ENCODE data around the gene BAG2. TPM values are rescaled to one million over a fixed set of nuclear protein-coding genes. Genes with fewer than 3 reads are reported as not detected.

Gene BAG2
- total and polyA plus RNA-seq, 2 of the 13 experiments (the other 11 are each of a cell fraction or from before 2014, with no cell fraction given), result 5.7 to 15.1 TPM

DNA sequence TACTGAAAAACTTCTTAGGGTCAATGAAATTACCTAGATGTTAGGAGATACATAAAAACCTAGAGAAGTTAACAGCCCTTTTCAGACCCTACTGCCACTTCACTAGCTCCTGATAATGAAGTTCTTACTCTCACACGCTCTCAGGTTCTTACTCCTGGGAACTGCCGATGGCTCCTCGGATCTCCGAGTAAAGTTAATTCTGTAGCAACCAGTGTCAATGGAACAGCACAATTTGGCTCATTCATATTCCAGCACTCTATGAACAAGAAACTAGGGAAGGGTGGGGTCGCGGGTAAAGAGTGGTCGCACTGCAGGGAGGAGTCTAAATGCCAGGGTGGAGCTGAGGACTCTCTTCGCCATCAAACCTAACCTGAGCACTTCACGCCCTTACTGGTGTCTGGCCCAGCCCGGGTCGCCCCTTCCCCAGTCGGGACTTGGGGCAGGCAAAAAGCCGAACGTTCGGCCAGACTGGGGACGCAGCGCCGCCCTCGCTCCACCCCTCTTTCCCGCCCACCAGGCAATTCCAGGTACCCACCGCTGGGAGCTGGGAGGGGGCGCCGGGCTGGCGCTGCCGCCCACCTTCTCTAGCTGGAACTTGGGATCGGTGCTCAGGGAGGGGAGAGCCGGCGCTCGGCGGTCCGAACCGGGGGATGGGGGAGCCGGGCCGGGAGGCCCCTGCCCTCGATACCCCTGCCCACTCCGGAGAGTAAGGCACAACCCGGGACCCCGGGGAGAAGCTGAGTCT, 49.2 kb downstream of the BAG2 start (continued):
- TF ChIP-seq, protein P1, sequence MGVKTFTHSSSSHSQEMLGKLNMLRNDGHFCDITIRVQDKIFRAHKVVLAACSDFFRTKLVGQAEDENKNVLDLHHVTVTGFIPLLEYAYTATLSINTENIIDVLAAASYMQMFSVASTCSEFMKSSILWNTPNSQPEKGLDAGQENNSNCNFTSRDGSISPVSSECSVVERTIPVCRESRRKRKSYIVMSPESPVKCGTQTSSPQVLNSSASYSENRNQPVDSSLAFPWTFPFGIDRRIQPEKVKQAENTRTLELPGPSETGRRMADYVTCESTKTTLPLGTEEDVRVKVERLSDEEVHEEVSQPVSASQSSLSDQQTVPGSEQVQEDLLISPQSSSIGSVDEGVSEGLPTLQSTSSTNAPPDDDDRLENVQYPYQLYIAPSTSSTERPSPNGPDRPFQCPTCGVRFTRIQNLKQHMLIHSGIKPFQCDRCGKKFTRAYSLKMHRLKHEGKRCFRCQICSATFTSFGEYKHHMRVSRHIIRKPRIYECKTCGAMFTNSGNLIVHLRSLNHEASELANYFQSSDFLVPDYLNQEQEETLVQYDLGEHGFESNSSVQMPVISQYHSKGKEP (CRISPR knock-in tag; IDR thresholded peaks at IDR 0.05), result no peak
- no peak; the same call in 1 of the 2 replicates for TF ChIP-seq ZNF446 (CRISPR knock-in tag; IDR thresholded peaks at IDR 0.05)
- no peak for TF ChIP-seq TBL1XR1 (IDR thresholded peaks at IDR 0.05; ENCODE audit: borderline replicate concordance, low read length, partially characterized antibody)
- TF ChIP-seq, protein P2, sequence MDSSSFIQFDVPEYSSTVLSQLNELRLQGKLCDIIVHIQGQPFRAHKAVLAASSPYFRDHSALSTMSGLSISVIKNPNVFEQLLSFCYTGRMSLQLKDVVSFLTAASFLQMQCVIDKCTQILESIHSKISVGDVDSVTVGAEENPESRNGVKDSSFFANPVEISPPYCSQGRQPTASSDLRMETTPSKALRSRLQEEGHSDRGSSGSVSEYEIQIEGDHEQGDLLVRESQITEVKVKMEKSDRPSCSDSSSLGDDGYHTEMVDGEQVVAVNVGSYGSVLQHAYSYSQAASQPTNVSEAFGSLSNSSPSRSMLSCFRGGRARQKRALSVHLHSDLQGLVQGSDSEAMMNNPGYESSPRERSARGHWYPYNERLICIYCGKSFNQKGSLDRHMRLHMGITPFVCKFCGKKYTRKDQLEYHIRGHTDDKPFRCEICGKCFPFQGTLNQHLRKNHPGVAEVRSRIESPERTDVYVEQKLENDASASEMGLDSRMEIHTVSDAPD (CRISPR knock-in tag; IDR thresholded peaks at IDR 0.05), result no peak; the same call in 1 of the 2 replicates
- TF ChIP-seq ZFYVE20 (CRISPR knock-in tag; IDR thresholded peaks at IDR 0.05; ENCODE audit: borderline replicate concordance, low read depth), result no peak
- no peak for TF ChIP-seq CEBPB (IDR thresholded peaks at IDR 0.05; ENCODE audit: borderline replicate concordance, low read depth, low read length)
- TF ChIP-seq, protein P3, sequence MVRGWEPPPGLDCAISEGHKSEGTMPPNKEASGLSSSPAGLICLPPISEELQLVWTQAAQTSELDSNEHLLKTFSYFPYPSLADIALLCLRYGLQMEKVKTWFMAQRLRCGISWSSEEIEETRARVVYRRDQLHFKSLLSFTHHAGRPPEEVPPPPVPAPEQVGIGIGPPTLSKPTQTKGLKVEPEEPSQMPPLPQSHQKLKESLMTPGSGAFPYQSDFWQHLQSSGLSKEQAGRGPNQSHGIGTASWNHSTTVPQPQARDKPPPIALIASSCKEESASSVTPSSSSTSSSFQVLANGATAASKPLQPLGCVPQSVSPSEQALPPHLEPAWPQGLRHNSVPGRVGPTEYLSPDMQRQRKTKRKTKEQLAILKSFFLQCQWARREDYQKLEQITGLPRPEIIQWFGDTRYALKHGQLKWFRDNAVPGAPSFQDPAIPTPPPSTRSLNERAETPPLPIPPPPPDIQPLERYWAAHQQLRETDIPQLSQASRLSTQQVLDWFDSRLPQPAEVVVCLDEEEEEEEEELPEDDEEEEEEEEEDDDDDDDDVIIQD (CRISPR knock-in tag; IDR thresholded peaks at IDR 0.05; ENCODE audit: low read depth), result peak; percentile 65; the same call in 1 of the 2 replicates
- TF ChIP-seq ZIK1 (CRISPR knock-in tag; IDR thresholded peaks at IDR 0.05; ENCODE audit: borderline replicate concordance, low read depth), result no peak
- TF ChIP-seq SMYD3 (CRISPR knock-in tag; IDR thresholded peaks at IDR 0.05), result no peak; the same call in 1 of the 2 replicates
- TF ChIP-seq SYNCRIP (IDR thresholded peaks at IDR 0.05; ENCODE audit: insufficient read depth, low read depth, low read length), result no peak
- TF ChIP-seq ZBTB20 (CRISPR knock-in tag; IDR thresholded peaks at IDR 0.05; ENCODE audit: borderline replicate concordance, low read depth), result no peak
- no peak for TF ChIP-seq ZNF530 (CRISPR knock-in tag; IDR thresholded peaks at IDR 0.05; ENCODE audit: low read depth)
- no peak for TF ChIP-seq RFX5 (IDR thresholded peaks at IDR 0.05; ENCODE audit: low read depth, low read length)
- no peak for TF ChIP-seq IRX3 (CRISPR knock-in tag; IDR thresholded peaks at IDR 0.05; ENCODE audit: borderline replicate concordance, low read depth)
- TF ChIP-seq, protein P4, sequence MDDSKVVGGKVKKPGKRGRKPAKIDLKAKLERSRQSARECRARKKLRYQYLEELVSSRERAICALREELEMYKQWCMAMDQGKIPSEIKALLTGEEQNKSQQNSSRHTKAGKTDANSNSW (CRISPR knock-in tag; IDR thresholded peaks at IDR 0.05; ENCODE audit: borderline replicate concordance), result no peak
- TF ChIP-seq SKI (IDR thresholded peaks at IDR 0.05; ENCODE audit: partially characterized antibody), result peak; percentile 10
- TF ChIP-seq FOXA1 (IDR thresholded peaks at IDR 0.05), result no peak
- 0 out of 2 replicates have a peak, but pooled peaks have one; percentile 5 for TF ChIP-seq FOXA1 (CRISPR knock-in tag; IDR thresholded peaks at IDR 0.05)
- TF ChIP-seq ZBTB3 (CRISPR knock-in tag; IDR thresholded peaks at IDR 0.05; ENCODE audit: borderline replicate concordance, low read depth), result no peak
- no peak for TF ChIP-seq ZNF337 (CRISPR knock-in tag; IDR thresholded peaks at IDR 0.05; ENCODE audit: borderline replicate concordance, low read depth)
- TF ChIP-seq SCMH1 (CRISPR knock-in tag; IDR thresholded peaks at IDR 0.05; ENCODE audit: borderline replicate concordance), result no peak
- TF ChIP-seq PRPF4 (IDR thresholded peaks at IDR 0.05; ENCODE audit: low read depth, low read length, poor library complexity, severe bottlenecking), result no peak
- TF ChIP-seq, protein P5, sequence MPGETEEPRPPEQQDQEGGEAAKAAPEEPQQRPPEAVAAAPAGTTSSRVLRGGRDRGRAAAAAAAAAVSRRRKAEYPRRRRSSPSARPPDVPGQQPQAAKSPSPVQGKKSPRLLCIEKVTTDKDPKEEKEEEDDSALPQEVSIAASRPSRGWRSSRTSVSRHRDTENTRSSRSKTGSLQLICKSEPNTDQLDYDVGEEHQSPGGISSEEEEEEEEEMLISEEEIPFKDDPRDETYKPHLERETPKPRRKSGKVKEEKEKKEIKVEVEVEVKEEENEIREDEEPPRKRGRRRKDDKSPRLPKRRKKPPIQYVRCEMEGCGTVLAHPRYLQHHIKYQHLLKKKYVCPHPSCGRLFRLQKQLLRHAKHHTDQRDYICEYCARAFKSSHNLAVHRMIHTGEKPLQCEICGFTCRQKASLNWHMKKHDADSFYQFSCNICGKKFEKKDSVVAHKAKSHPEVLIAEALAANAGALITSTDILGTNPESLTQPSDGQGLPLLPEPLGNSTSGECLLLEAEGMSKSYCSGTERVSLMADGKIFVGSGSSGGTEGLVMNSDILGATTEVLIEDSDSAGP (CRISPR knock-in tag; IDR thresholded peaks at IDR 0.05; ENCODE audit: borderline replicate concordance), result peak; percentile 83

Data from HepG2 (cell line).